ENCODE data around the gene IL6R.

IL6R gene

GRCh38 chr1:154384650-154385489 lies 20.3 kb upstream of the IL6R start:
- H3K36me3 ChIP-seq (replicated peaks; ENCODE audit: low read depth, low read length): no peaks in the 10 kb centered on the region
- peak overlapping the region; percentile 75; the same call in 1 of the 2 replicates for H3K9ac ChIP-seq (ENCODE audit: low read length)
- peak overlapping the region; percentile 84 for H2AFZ ChIP-seq (ENCODE audit: low read depth, low read length)

GRCh38 chr1:154386643-154387352 lies 18.3 kb upstream of the IL6R start:
- peaks cover 31% of the 10 kb centered on the region for H3K4me1 ChIP-seq (ENCODE audit: low read length)
- H3K27ac ChIP-seq (ENCODE audit: low read length): peak overlapping the region; percentile 91
- H4K20me1 ChIP-seq (ENCODE audit: insufficient read depth, low read length): no peaks in the 10 kb centered on the region
- H3K4me2 ChIP-seq (ENCODE audit: low read length): peak overlapping the region; percentile 83
- no peak for TF ChIP-seq EZH2phosphoT487 (IDR thresholded peaks at IDR 0.05; ENCODE audit: low read depth)
- TF ChIP-seq CTCF (IDR thresholded peaks at IDR 0.05; ENCODE audit: low read depth, low read length): no peak
- H3K4me3 ChIP-seq (ENCODE audit: low read length): peak overlapping the region; percentile 67
- H2AFZ ChIP-seq (ENCODE audit: low read depth, low read length): peak overlapping the region; percentile 56
- H3K79me2 ChIP-seq (ENCODE audit: low read length): no peaks in the 10 kb centered on the region
- no peaks in the 10 kb centered on the region for H3K9me3 ChIP-seq (ENCODE audit: insufficient read depth, low read length)
- peak overlapping the region; percentile 75 for H3K9ac ChIP-seq (ENCODE audit: low read length)
- no peaks in the 10 kb centered on the region for H3K36me3 ChIP-seq (replicated peaks; ENCODE audit: low read depth, low read length)
- H3K27me3 ChIP-seq (ENCODE audit: low read depth, low read length): no peaks in the 10 kb centered on the region

More at GRCh38 chr1:154384650-154385489, 20.3 kb upstream of the IL6R start:
- H4K20me1 ChIP-seq (ENCODE audit: insufficient read depth, low read length): no peaks in the 10 kb centered on the region
- TF ChIP-seq EZH2phosphoT487 (IDR thresholded peaks at IDR 0.05; ENCODE audit: low read depth) (no peak), CTCF (IDR thresholded peaks at IDR 0.05; ENCODE audit: low read depth, low read length) (no peak)
- no peaks in the 10 kb centered on the region for H3K79me2 ChIP-seq (ENCODE audit: low read length)
- H3K4me1 ChIP-seq (ENCODE audit: low read length): peaks cover 31% of the 10 kb centered on the region
- no peaks in the 10 kb centered on the region for H3K9me3 ChIP-seq (ENCODE audit: insufficient read depth, low read length)
- peak overlapping the region; percentile 67; the same call in 1 of the 2 replicates for H3K4me3 ChIP-seq (ENCODE audit: low read length)
- H3K4me2 ChIP-seq (ENCODE audit: low read length): peak overlapping the region; percentile 83
- no peaks in the 10 kb centered on the region for H3K27me3 ChIP-seq (ENCODE audit: low read depth, low read length)
- H3K27ac ChIP-seq (ENCODE audit: low read length): peak overlapping the region; percentile 91; the same call in 1 of the 2 replicates

GRCh38 chr1:154391086-154391770 lies 13.9 kb upstream of the IL6R start:
- H3K9ac ChIP-seq (ENCODE audit: low read length): no peak overlapping the region
- H3K9me3 ChIP-seq (ENCODE audit: insufficient read depth, low read length): no peaks in the 10 kb centered on the region
- no peaks in the 10 kb centered on the region for H3K36me3 ChIP-seq (replicated peaks; ENCODE audit: low read depth, low read length)
- no peak overlapping the region for H3K27ac ChIP-seq (ENCODE audit: low read length)
- no peaks in the 10 kb centered on the region for H3K79me2 ChIP-seq (ENCODE audit: low read length)
- no peak overlapping the region for H3K4me3 ChIP-seq (ENCODE audit: low read length)
- no peak overlapping the region for H3K4me2 ChIP-seq (ENCODE audit: low read length)
- H2AFZ ChIP-seq (ENCODE audit: low read depth, low read length): no peak overlapping the region
- TF ChIP-seq CTCF (IDR thresholded peaks at IDR 0.05; ENCODE audit: low read depth, low read length) (no peak), EZH2phosphoT487 (IDR thresholded peaks at IDR 0.05; ENCODE audit: low read depth) (no peak)
- no peaks in the 10 kb centered on the region for H3K27me3 ChIP-seq (ENCODE audit: low read depth, low read length)
- no peaks in the 10 kb centered on the region for H4K20me1 ChIP-seq (ENCODE audit: insufficient read depth, low read length)
- peaks cover 16% of the 10 kb centered on the region for H3K4me1 ChIP-seq (ENCODE audit: low read length)

Data from OCI-LY3 (cell line).